Measurements from ENCODE around the gene RELA. TPM values are rescaled to one million over a fixed set of nuclear protein-coding genes. Genes with fewer than 3 reads are reported as not detected.

RELA gene
- total and polyA plus RNA-seq, 10 of the 15 experiments (the other 5 are each of a cell fraction or from before 2014, with no cell fraction given), result 5.1 to 56.4 (median 34.2) TPM

GRCh38 chr11:65622011-65622410, 40.7 kb downstream of the RELA start:
- no peaks in the 10 kb centered on the region for H4K20me1 ChIP-seq (ENCODE audit: control insufficient read depth, insufficient read depth)
- in situ Hi-C loops (cut with MboI) (no loop called here), intact Hi-C loops (cut with micrococcal nuclease; ENCODE audit: unreplicated experiment) (no loop called here)
- no peak overlapping the region for H3K4me3 ChIP-seq
- H3K4me1 ChIP-seq (ENCODE audit: control insufficient read depth, insufficient read depth, low read length), result peaks cover 1% of the 10 kb centered on the region; the same call in 1 of the 2 replicates
- H3K4me2 ChIP-seq (ENCODE audit: control insufficient read depth, insufficient read depth), result no peak overlapping the region
- H3K79me2 ChIP-seq (ENCODE audit: control insufficient read depth, insufficient read depth, low read length), result peaks cover 19% of the 10 kb centered on the region
- CTCF ChIA-PET, result no interaction called here
- no peak overlapping the region for H3K27ac ChIP-seq (ENCODE audit: control insufficient read depth, insufficient read depth)
- no TSS peak for BruUV-seq (replicated peaks)
- ATAC-seq (no peak), DNase-seq (ENCODE audit: low read depth, low spot score) (no peak), FAIRE-seq (no peak)
- 93% methylated on average over 16 of the region's 16 CpGs for WGBS (ENCODE audit: insufficient coverage, insufficient replicate concordance, low lambda C conversion rate, missing lambda C conversion rate)
- SMC1A ChIA-PET (ENCODE audit: uncharacterized antibody, unreplicated experiment), result no interaction called here
- peaks cover 23 to 37% of the 10 kb centered on the region in 2 experiments for H3K36me3 ChIP-seq (ENCODE audit: control insufficient read depth in 2 of 2, insufficient read depth in 2 of 2, low read length in 1 of 2)
- H2AFZ ChIP-seq (ENCODE audit: control insufficient read depth, low read depth, low read length), result no peak overlapping the region
- POLR2A ChIA-PET, result interaction anchor here (1.0 kb wide), 1 partner anchor 34 kb away, joined by 4 read pairs; no protein-coding TSS in a partner anchor
- no peak overlapping the region for H3K9ac ChIP-seq (ENCODE audit: control insufficient read depth, insufficient read depth, low read length)
- TF ChIP-seq POLR2A (IDR thresholded peaks at IDR 0.05; ENCODE audit: low read depth, low read length), result peak; percentile 31; the same call in 1 of the 2 replicates
- no peak for TF ChIP-seq ATF7 (IDR thresholded peaks at IDR 0.05; ENCODE audit: low read depth)
- no peaks in the 10 kb centered on the region for H3K27me3 ChIP-seq (replicated peaks in 1 of 2; ENCODE audit: control insufficient read depth in 2 of 2, insufficient read depth in 2 of 2, low read length in 1 of 2)
- RAD21 ChIA-PET (ENCODE audit: unreplicated experiment), result no interaction called here
- no peaks in the 10 kb centered on the region for H3K9me3 ChIP-seq (replicated peaks; ENCODE audit: control insufficient read depth, insufficient read depth, low read length)

- H3K4me1 ChIP-seq (ENCODE audit: control insufficient read depth, insufficient read depth, low read length), result peaks cover 7% of the 10 kb centered on the region; the same call in 1 of the 2 replicates
- H3K27ac ChIP-seq (ENCODE audit: control insufficient read depth, insufficient read depth), result no peak overlapping the region
- no peak overlapping the region for H3K4me3 ChIP-seq
- H3K9ac ChIP-seq (ENCODE audit: control insufficient read depth, insufficient read depth, low read length), result no peak overlapping the region
- WGBS (ENCODE audit: insufficient coverage, insufficient replicate concordance, low lambda C conversion rate, missing lambda C conversion rate), result 97% methylated on average over 14 of the region's 14 CpGs
- ChIA-PET SMC1A (ENCODE audit: uncharacterized antibody, unreplicated experiment) (no interaction called here), POLR2A (interaction anchor here (1.0 kb wide), 1 partner anchor 34 kb away, joined by 4 read pairs; no protein-coding TSS in a partner anchor), RAD21 (ENCODE audit: unreplicated experiment) (no interaction called here), CTCF (no interaction called here)
- no peak for TF ChIP-seq MTA3 (IDR thresholded peaks at IDR 0.05; ENCODE audit: borderline replicate concordance, low read length)
- TF ChIP-seq POLR2A (IDR thresholded peaks at IDR 0.05; ENCODE audit: low read depth, low read length), result 0 out of 2 replicates have a peak, but pooled peaks have one; percentile 32
- in situ Hi-C loops (cut with MboI), result no loop called here
- FAIRE-seq, result no peak
- no peak for DNase-seq (ENCODE audit: low read depth, low spot score)
- intact Hi-C loops (cut with micrococcal nuclease; ENCODE audit: unreplicated experiment), result no loop called here
- ATAC-seq, result no peak
- no peaks in the 10 kb centered on the region; the same call in 1 of the 2 replicates for H4K20me1 ChIP-seq (ENCODE audit: control insufficient read depth, insufficient read depth)
- H3K36me3 ChIP-seq (ENCODE audit: control insufficient read depth in 2 of 2, insufficient read depth in 2 of 2, low read length in 1 of 2), result peaks cover 19 to 34% of the 10 kb centered on the region in 2 experiments
- no peaks in the 10 kb centered on the region for H3K27me3 ChIP-seq (replicated peaks in 1 of 2; ENCODE audit: control insufficient read depth in 2 of 2, insufficient read depth in 2 of 2, low read length in 1 of 2)
- H2AFZ ChIP-seq (ENCODE audit: control insufficient read depth, low read depth, low read length), result no peak overlapping the region
- no peaks in the 10 kb centered on the region for H3K9me3 ChIP-seq (replicated peaks; ENCODE audit: control insufficient read depth, insufficient read depth, low read length)
- H3K4me2 ChIP-seq (ENCODE audit: control insufficient read depth, insufficient read depth), result no peak overlapping the region
- peaks cover 25% of the 10 kb centered on the region for H3K79me2 ChIP-seq (ENCODE audit: control insufficient read depth, insufficient read depth, low read length)
- BruUV-seq (replicated peaks), result no TSS peak
These were observed 41.3 kb downstream of the RELA start for GRCh38 chr11:65621460-65621859.
